H1 (cell line): ENCODE data around the gene PTPN3. TPM values are rescaled to one million over a fixed set of nuclear protein-coding genes. Genes with fewer than 3 reads are reported as not detected.

Experiments
- CTCF ChIA-PET: fragments of 300-600 bp; sonication (Branson Sonifier 250); formaldehyde crosslinking; loops from one replicate; lab custom pipeline; 2021; ENCODE audit not compliant: partially characterized antibody; lab: Charles Lee
- POLR2A ChIA-PET: fragments of 300-600 bp; sonication (Branson Sonifier 250); formaldehyde crosslinking; loops from one replicate; lab custom pipeline; 2021; ENCODE audit warnings: inconsistent platforms; ENCODE audit not compliant: partially characterized antibody; lab: Charles Lee
- DNase-seq, 2 experiments: peaks; one replicate each; pipeline versions ENCODE4 v3.0.0 to v3.0.0-alpha.2; 2010 to 2022; ENCODE audit warnings: low spot score in 2 of 2, low read depth in 1 of 2, mixed read lengths in 1 of 2
- FAIRE-seq: peaks from 2 replicates; lab custom pipeline; 2011; peaks lifted over from hg19 to GRCh38; lab: Jason Lieb, UNC
- H2AFZ ChIP-seq: 2 replicates; pipeline ENCODE4 v1.8.1; 2012; ENCODE audit warnings: low read length, inconsistent platforms
- H2AK5ac ChIP-seq: 2 replicates; pipeline ENCODE4 v1.6.1; 2013; ENCODE audit warnings: low read depth, low read length
- H2BK120ac ChIP-seq: replicated peaks from 2 replicates; pipeline ENCODE3; 2013; ENCODE audit warnings: low read depth, low read length, inconsistent platforms
- H2BK12ac ChIP-seq: 2 replicates; pipeline ENCODE4 v1.6.1; 2013; ENCODE audit warnings: low read depth, low read length
- H2BK15ac ChIP-seq: 2 replicates; pipeline ENCODE4 v1.6.1; 2013; ENCODE audit warnings: low read length
- H2BK20ac ChIP-seq: 2 replicates; pipeline ENCODE4 v1.6.1; 2013; ENCODE audit warnings: low read length
- H2BK5ac ChIP-seq: 2 replicates; pipeline ENCODE4 v1.6.1; 2013; ENCODE audit warnings: low read depth, low read length
- H3K14ac ChIP-seq: 2 replicates; pipeline ENCODE4 v1.6.1; 2013; ENCODE audit warnings: inconsistent platforms; ENCODE audit not compliant: insufficient read length
- H3K18ac ChIP-seq: 2 replicates; pipeline ENCODE4 v1.6.1; 2013; ENCODE audit warnings: low read length; ENCODE audit errors: extremely low read depth
- H3K23ac ChIP-seq: 2 replicates; pipeline ENCODE4 v1.6.1; 2013; ENCODE audit warnings: inconsistent platforms; ENCODE audit not compliant: insufficient read length
- H3K23me2 ChIP-seq: 2 replicates; pipeline ENCODE4 v1.6.1; 2013; ENCODE audit warnings: low read depth, low read length
- H3K27ac ChIP-seq: 2 replicates; pipeline ENCODE4 v1.6.1; 2011; ENCODE audit warnings: low read depth, low read length, inconsistent platforms
- H3K27me3 ChIP-seq, 4 experiments: replicated peaks in 1 of 4; 1 replicate in 1 of 4; 2 replicates in 3 of 4; pipeline versions ENCODE4 v1.6.1 to v1.8.1; 2011 to 2013; ENCODE audit warnings: low read length in 3 of 4, mild to moderate bottlenecking in 3 of 4, inconsistent platforms in 2 of 4, mixed read lengths in 2 of 4, moderate library complexity in 1 of 4; ENCODE audit not compliant: control insufficient read depth in 3 of 4, insufficient read depth in 3 of 4; ENCODE audit errors: extremely low read depth in 1 of 4
- H3K36me3 ChIP-seq, 4 experiments: 2 replicates each; pipeline versions ENCODE4 v1.6.1 to v1.8.1; 2011 to 2013; ENCODE audit warnings: mild to moderate bottlenecking in 4 of 4, low read length in 3 of 4, moderate library complexity in 2 of 4, control low read depth in 1 of 4, inconsistent platforms in 1 of 4; ENCODE audit not compliant: insufficient read depth in 4 of 4, control insufficient read depth in 2 of 4
- H3K4ac ChIP-seq: replicated peaks from 2 replicates; pipeline ENCODE3; 2013; ENCODE audit warnings: low read length, low read depth, mixed read lengths, inconsistent platforms; ENCODE audit not compliant: insufficient read length
- H3K4me1 ChIP-seq, 4 experiments: replicated peaks in 1 of 4; 1 replicate in 1 of 4; 2 replicates in 3 of 4; pipeline versions ENCODE4 v1.6.1 to v1.8.1; 2011 to 2013; ENCODE audit warnings: low read length in 3 of 4, inconsistent platforms in 2 of 4, mixed read lengths in 1 of 4; ENCODE audit not compliant: insufficient read depth in 4 of 4, control insufficient read depth in 3 of 4
- H3K4me2 ChIP-seq, 2 experiments: 2 replicates each; pipeline versions ENCODE4 v1.6.1 to v1.8.1; 2011 to 2013; ENCODE audit warnings: low read depth in 2 of 2, low read length in 2 of 2, control low read depth in 1 of 2, inconsistent platforms in 1 of 2, mild to moderate bottlenecking in 1 of 2; ENCODE audit not compliant: insufficient read depth in 1 of 2
- H3K4me3 ChIP-seq, 4 experiments: fragments of 200-600, 300-600 bp in 1 of 4; sonication (generic), shearing (Covaris generic), sonication (Bioruptor Twin) in 1 of 4; 2 replicates each; pipeline versions ENCODE4 v1.5.1 to v1.8.1; 2011 to 2016; ENCODE audit warnings: low read length in 4 of 4, low read depth in 3 of 4, control low read depth in 2 of 4, inconsistent platforms in 2 of 4, mild to moderate bottlenecking in 2 of 4, mixed read lengths in 1 of 4, moderate library complexity in 1 of 4; ENCODE audit not compliant: insufficient read depth in 2 of 4; ENCODE audit errors: extremely low read depth in 1 of 4
- H3K56ac ChIP-seq: replicated peaks from 2 replicates; pipeline ENCODE3; 2013; ENCODE audit warnings: low read depth, mild to moderate bottlenecking, mixed read lengths, low read length, inconsistent platforms; ENCODE audit not compliant: insufficient read length
- H3K79me1 ChIP-seq: 2 replicates; pipeline ENCODE4 v1.6.1; 2013; ENCODE audit warnings: low read depth, low read length, control low read depth
- H3K79me2 ChIP-seq, 2 experiments: 2 replicates each; pipeline versions ENCODE4 v1.6.1 to v1.8.1; 2012 to 2013; ENCODE audit warnings: low read length in 2 of 2, mild to moderate bottlenecking in 2 of 2, inconsistent platforms in 1 of 2; ENCODE audit not compliant: insufficient read depth in 2 of 2, control insufficient read depth in 1 of 2
- H3K9ac ChIP-seq, 4 experiments: replicated peaks in 1 of 4; 1 replicate in 1 of 4; 2 replicates in 3 of 4; pipeline versions ENCODE4 v1.6.1 to v1.8.1; 2011 to 2013; ENCODE audit warnings: low read depth in 3 of 4, low read length in 3 of 4, control low read depth in 2 of 4, mild to moderate bottlenecking in 2 of 4, moderate library complexity in 2 of 4, inconsistent platforms in 1 of 4; ENCODE audit errors: extremely low read depth in 1 of 4
- H3K9me3 ChIP-seq, 2 experiments: 2 replicates each; pipeline versions ENCODE4 v1.6.1 to v1.8.1; 2012 to 2013; ENCODE audit warnings: mild to moderate bottlenecking in 2 of 2, moderate library complexity in 2 of 2, control low read depth in 1 of 2, inconsistent platforms in 1 of 2, low read depth in 1 of 2, low read length in 1 of 2, mixed read lengths in 1 of 2; ENCODE audit not compliant: insufficient read depth in 2 of 2
- H4K20me1 ChIP-seq, 2 experiments: replicated peaks in 1 of 2; 2 replicates each; pipeline versions ENCODE3 to v1.8.1; 2011 to 2013; ENCODE audit warnings: inconsistent platforms in 2 of 2, low read length in 2 of 2, mild to moderate bottlenecking in 1 of 2; ENCODE audit not compliant: insufficient read depth in 2 of 2, control insufficient read depth in 1 of 2
- H4K5ac ChIP-seq: 2 replicates; pipeline ENCODE4 v1.6.1; 2013; ENCODE audit warnings: low read length, low read depth, mixed read lengths, inconsistent platforms; ENCODE audit not compliant: insufficient read length
- H4K8ac ChIP-seq: 2 replicates; pipeline ENCODE4 v1.8.0; 2013; ENCODE audit warnings: mild to moderate bottlenecking, moderate library complexity, low read length, inconsistent platforms; ENCODE audit not compliant: insufficient read depth; ENCODE audit errors: extremely low read depth
- H4K91ac ChIP-seq: replicated peaks from 2 replicates; pipeline ENCODE3; 2013; ENCODE audit warnings: low read length, mixed read lengths, inconsistent platforms; ENCODE audit not compliant: insufficient read length
- BRCA1 ChIP-seq: IDR thresholded peaks from 2 replicates; pipeline ENCODE4 v1.6.1; 2012; ENCODE audit warnings: low read depth, low read length, improper control_type of control experiment
- CHD1 ChIP-seq: IDR thresholded peaks from 2 replicates; pipeline ENCODE4 v1.6.1; 2012; ENCODE audit warnings: low read depth, low read length, improper control_type of control experiment
- EZH2 ChIP-seq: fragments of 200-600 bp; sonication (generic); IDR thresholded peaks from 2 replicates; pipeline ENCODE4 v1.7.1; 2012; ENCODE audit warnings: low read depth, mild to moderate bottlenecking, moderate library complexity, low read length, inconsistent platforms; ENCODE audit not compliant: severe bottlenecking
- FOSL1 ChIP-seq: IDR thresholded peaks from 2 replicates; pipeline ENCODE4 v1.6.1; 2011; ENCODE audit warnings: mild to moderate bottlenecking, low read depth, low read length, moderate library complexity; ENCODE audit not compliant: insufficient read depth
- HDAC2 ChIP-seq, 2 experiments: fragments of 300-600 bp in 1 of 2; sonication (generic) in 1 of 2; IDR thresholded peaks; 2 replicates each; pipeline ENCODE4 v1.6.1; 2011 to 2012; ENCODE audit warnings: low read depth in 2 of 2, low read length in 2 of 2, mild to moderate bottlenecking in 2 of 2, moderate library complexity in 2 of 2, borderline replicate concordance in 1 of 2, inconsistent platforms in 1 of 2
- JUN ChIP-seq: IDR thresholded peaks from 2 replicates; pipeline ENCODE4 v1.6.1; 2011; ENCODE audit warnings: low read depth, mild to moderate bottlenecking, improper control_type of control experiment, low read length
- KDM4A ChIP-seq: IDR thresholded peaks from one replicate; pipeline ENCODE4 v1.7.1; 2012; ENCODE audit warnings: low read depth, mild to moderate bottlenecking, moderate library complexity, low read length, inconsistent platforms; ENCODE audit not compliant: severe bottlenecking
- KDM5A ChIP-seq: fragments of 200-600 bp; IDR thresholded peaks from 2 replicates; pipeline ENCODE4 v1.7.1; 2012; ENCODE audit warnings: mild to moderate bottlenecking, low read length, inconsistent platforms, mixed read lengths
- POLR2AphosphoS5 ChIP-seq: IDR thresholded peaks from 2 replicates; pipeline ENCODE4 v1.6.1; 2011; ENCODE audit warnings: low read depth, low read length
- RFX5 ChIP-seq: IDR thresholded peaks from 2 replicates; pipeline ENCODE4 v1.6.1; 2011; ENCODE audit warnings: low read depth, low read length, improper control_type of control experiment, borderline replicate concordance
- WGBS, 2 experiments: shearing (Covaris generic) in 1 of 2; methylation state at CpG; one replicate each; pipeline versions ENCODE4 v1.1.6 to v1.1.7; 2013 to 2015; ENCODE audit warnings: low lambda C conversion rate in 2 of 2, mixed read lengths in 2 of 2, inconsistent platforms in 1 of 2, low coverage in 1 of 2, missing lambda C conversion rate in 1 of 2; ENCODE audit not compliant: insufficient replicate concordance in 2 of 2, insufficient coverage in 1 of 2, insufficient read length in 1 of 2; ENCODE audit errors: extremely low coverage in 1 of 2, missing lambda C conversion rate in 1 of 2; 5-methylcytosine and 5-hydroxymethylcytosine counted together
- polyA plus RNA-seq, 7 experiments: library from polyadenylated mRNA; depleted of rRNA in 3 of 7; stranded (reverse) in 5 of 7; unstranded in 2 of 7; fragments of >200 nt in 5 of 7; fragments of 200-250 nt in 2 of 7; gene quantifications; 1 replicate in 5 of 7; 2 replicates in 1 of 7; 4 replicates in 1 of 7; pipeline versions ENCODE4 v1.2.1 to v1.2.3, GENCODE V29; 2011 to 2013; ENCODE audit warnings: missing spikeins in 2 of 7, mixed read lengths in 2 of 7
- total RNA-seq: library from RNA; stranded (reverse); fragmentation: NEBNext Ultra II Directional; extraction: Animal tissue kit (Norgen Biotek cat#: 25700); gene quantifications from 2 replicates; pipeline ENCODE4 v1.2.1, GENCODE V29; 2021

Gene PTPN3
- total and polyA plus RNA-seq, 2 of the 8 experiments (the other 6 are each of a cell fraction or from before 2014, with no cell fraction given) = 2.9 to 3.7 TPM

GRCh38 chr9:109436071-109436470, 62.0 kb downstream of the PTPN3 start:
- WGBS, 2 experiments = 88% methylated on average over 3 of the region's 3 CpGs; no CpG with 5 or more reads in 1 of the 2 experiments
- H3K9ac ChIP-seq = no peak overlapping the region
- H2BK120ac ChIP-seq = no peak overlapping the region
- no peak overlapping the region for H2AFZ ChIP-seq
- TF ChIP-seq RFX5 (no peak), JUN (no peak), CHD1 (no peak), KDM5A (no peak), HDAC2 (IDR thresholded peaks at IDR 0.05; ENCODE audit: borderline replicate concordance in 1 of 2, low read depth in 2 of 2, low read length in 2 of 2) (no peak), POLR2AphosphoS5 (no peak), KDM4A (no peak), EZH2 (no peak), FOSL1 (no peak), BRCA1 (no peak)
- TF ChIP-seq, all 59 proteins: peak for 0
- no peaks in the 10 kb centered on the region for H4K20me1 ChIP-seq
- H3K23ac ChIP-seq = no peak overlapping the region
- H3K14ac ChIP-seq = no peak overlapping the region
- H3K4me2 ChIP-seq = no peak overlapping the region
- H2AK5ac ChIP-seq = no peak overlapping the region
- no peaks in the 10 kb centered on the region for H3K27me3 ChIP-seq
- H2BK15ac ChIP-seq = no peak overlapping the region
- no peak overlapping the region for H2BK5ac ChIP-seq
- H3K36me3 ChIP-seq = no peaks in the 10 kb centered on the region
- no peaks in the 10 kb centered on the region for H3K79me1 ChIP-seq
- H3K79me2 ChIP-seq = no peaks in the 10 kb centered on the region
- no peak for FAIRE-seq
- H2BK12ac ChIP-seq = no peak overlapping the region
- no peak overlapping the region for H4K91ac ChIP-seq
- H4K8ac ChIP-seq = no peak overlapping the region
- H3K4me3 ChIP-seq = no peak overlapping the region
- no peak for DNase-seq
- no peaks in the 10 kb centered on the region for H3K23me2 ChIP-seq
- H3K9me3 ChIP-seq = no peaks in the 10 kb centered on the region
- H4K5ac ChIP-seq = no peak overlapping the region
- no peak overlapping the region for H3K27ac ChIP-seq
- ChIA-PET POLR2A (no interaction called here), CTCF (interaction anchor here (1.7 to 2.0 kb wide), 2 partner anchors 26 to 33 kb away, joined by 8 to 13 read pairs; no protein-coding TSS in a partner anchor)
- no peak overlapping the region for H3K18ac ChIP-seq
- no peak overlapping the region for H3K56ac ChIP-seq
- H3K4me1 ChIP-seq = peaks cover 0 to 2% (median 0%) of the 10 kb centered on the region in 4 experiments; a peak in 1 of 7 replicates
- H2BK20ac ChIP-seq = no peak overlapping the region
- H3K4ac ChIP-seq = no peak overlapping the region
